Fibroblast of skin of right biceps (primary cell): ENCODE results near the gene FGF21.
"Not testable (repeated sequence)": the region's sequence is repeated elsewhere in the genome, so short reads cannot be mapped to it uniquely, and the experiment has no call there.

ENCODE experiments used
- DNase-seq: peaks from one replicate; pipeline ENCODE4 v3.0.0-alpha.2; 2013

FGF21 gene

DNA sequence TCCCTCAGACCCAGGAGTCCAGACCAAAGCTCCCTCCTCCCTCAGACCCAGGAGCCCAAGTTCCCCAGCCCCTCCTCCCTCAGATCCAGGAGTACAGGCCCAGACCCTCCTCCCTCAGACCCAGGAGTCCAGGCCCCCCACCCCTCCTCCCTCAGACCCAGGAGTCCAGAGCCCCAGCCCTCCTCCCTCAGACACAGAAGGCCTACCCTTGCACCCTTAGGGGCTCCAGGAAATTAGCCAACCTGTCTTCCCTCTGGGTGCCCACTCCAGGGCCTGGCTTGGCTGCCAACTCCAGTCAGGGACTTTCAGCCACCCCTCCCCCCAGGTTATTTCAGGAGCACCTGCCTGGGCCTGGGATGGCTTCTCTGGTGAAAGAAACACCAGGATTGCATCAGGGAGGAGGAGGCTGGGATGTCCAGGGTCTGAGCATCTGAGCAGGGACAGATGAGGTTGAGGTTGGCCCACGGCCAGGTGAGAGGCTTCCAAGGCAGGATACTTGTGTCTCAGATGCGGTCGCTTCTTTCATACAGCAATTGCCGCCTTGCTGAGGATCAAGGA is at the start of gene FGF21:
Gene FGF21 (plus strand): TSS at position 441 of the 558 bp plus-strand sequence. CDS start 713 bp downstream, outside the sequence.
- peak; percentile 35 for DNase-seq

DNA sequence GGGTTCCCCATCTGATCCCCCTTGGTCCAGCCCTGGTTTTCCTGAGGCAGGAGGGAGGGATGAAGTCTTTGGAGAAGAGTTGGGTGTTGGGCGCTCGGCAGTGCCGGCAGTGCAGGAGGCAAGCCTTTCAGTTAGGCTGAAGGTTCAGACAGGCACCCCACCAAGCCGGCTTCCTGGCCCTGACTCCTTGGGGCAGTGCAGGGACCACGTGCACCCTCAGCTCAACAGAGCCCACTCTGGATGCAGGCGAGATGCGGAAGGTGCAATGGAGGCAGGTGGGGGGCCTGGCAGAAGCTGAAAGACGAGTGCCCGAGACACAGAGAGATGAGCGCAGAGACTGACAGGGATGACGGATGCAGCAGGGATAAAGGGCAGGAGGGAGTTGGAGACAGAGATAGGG is 46.9 kb upstream of the FGF21 start:
- no peak for DNase-seq

DNA sequence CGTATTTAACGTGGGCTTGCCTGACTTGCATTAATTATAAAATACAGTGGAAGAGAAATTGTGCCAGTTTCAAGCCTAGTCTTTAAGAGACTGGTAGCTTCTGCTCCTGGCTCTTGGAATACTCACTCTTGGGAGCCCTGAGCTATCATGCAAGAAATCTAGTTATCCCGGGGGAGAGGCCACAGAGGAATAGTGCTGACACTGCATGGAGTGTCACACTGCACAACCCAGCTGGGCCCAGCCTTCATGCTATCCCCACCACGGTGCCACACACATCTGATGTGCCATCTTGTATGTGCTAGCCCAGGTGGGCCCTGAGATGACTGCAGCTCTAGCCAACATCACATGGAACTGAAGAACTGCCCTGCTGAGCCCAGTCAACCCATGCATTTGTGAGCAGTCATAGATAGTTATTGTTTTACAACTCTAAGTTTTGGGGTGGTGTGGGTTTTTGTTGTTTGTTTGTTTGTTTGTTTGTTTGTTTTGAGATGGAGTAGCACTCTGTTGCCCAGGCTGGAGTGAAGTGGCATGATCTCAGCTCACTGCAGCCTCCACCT is 44.1 kb upstream of the FGF21 start:
- no peak for DNase-seq

GRCh38 chr19:48713041-48713863 is 42.1 kb upstream of the FGF21 start:
- peak; percentile 16 for DNase-seq

- peak; percentile 100 for DNase-seq
These were observed 41.2 kb upstream of the FGF21 start for GRCh38 chr19:48713864-48714755.

DNA sequence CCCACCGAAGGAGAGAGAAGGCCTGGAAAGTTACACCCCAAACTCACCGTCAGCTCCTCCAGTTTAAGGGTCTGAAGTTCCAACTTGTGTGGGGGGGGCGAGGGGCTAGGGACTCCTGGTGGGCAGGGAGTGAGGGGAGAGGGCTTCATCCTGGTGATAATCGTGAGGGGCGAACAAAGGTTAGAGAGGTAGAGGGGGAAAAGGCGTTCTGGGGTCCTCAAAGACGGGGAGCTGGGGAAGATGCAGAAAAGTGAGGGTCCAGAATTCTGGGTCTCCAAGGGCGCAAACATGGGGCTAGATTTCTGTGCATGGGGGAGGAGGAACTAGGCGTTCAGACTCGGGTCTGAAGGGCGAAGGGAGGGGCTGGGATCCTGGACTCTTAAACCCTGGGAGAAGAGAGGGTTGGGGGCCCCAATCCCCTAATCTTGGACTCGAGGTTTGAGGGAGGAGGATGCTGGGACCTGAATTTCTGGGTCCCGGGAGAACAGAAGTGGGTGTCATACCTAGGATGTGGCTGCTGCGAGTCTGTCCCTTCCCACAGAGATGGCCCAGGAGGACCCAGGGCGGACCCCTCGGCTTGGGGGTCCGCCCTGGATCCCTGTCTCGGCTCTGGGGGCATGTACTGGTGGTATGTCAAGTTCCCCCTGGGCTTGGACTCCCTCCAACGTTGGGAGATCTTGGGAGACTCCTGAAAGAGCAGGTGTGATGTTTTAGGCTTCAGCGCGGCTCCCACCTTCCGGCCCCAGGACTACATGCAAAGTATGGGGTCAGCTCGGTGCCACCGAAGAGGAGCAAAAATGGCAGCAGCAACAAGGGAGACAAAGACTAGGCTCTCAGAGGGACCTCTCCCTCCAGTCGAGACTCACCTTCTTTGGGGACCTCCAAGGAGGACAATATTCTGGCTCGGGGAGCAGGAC is 40.3 kb upstream of the FGF21 start:
- no peak for DNase-seq

DNA sequence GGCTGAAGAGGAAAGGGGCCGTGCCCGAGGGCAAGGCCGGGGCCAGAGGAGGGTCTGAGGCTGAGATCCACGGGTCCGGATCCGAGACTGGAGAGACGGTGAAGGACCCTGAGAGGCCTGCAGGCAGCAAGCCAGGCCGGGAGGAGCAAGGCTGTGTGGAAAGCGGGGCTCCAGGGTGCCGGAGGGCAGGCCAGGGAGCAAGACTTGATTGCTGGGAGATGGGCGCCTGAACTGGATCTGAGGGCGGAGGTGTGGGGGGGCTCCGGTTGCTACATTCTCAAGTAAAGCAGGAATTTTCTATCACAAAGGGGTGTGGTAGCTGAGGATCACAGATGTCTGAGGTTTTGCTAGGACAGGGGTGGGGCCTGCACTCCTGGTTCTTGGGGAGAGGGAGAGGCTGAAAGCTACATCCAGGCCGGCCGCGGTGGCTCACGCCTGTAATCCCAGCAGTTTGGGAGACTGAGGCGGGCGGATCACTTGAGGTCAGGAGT is 39.6 kb upstream of the FGF21 start:
- peak; percentile 39 for DNase-seq

GRCh38 chr19:48716562-48717291 is 38.6 kb upstream of the FGF21 start:
- peak; percentile 71 for DNase-seq

- not testable (repeated sequence) for DNase-seq
These were observed 37.2 kb upstream of the FGF21 start for GRCh38 chr19:48718106-48718505.

- DNase-seq: no peak
These were observed 36.6 kb upstream of the FGF21 start for GRCh38 chr19:48718711-48719231.

GRCh38 chr19:48719263-48720171 is 35.8 kb upstream of the FGF21 start, which contains the start of gene MAMSTR:
MAMSTR (minus strand) TSS chr19:48719725; CDS start chr19:48719031, 694 bp downstream.
- no peak for DNase-seq

DNA sequence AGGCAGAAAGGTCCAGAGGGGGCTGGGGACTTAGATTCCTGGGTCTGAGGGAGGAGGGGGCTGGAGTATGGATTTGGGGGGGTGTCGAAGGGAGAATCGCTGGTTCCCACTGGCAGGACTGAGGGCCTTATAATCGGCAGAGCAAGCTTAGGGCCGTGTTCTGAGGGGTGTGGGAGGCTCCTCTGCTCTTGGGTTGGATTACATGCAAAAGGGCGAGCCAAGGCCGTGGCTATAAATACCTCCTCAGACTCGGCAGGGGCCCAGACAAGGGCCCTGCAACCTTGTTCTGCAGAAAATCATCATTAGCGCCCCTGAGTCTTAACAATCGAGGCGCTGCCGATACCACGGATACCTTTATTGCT is 35.1 kb upstream of the FGF21 start:
- no peak for DNase-seq

- DNase-seq: peak; percentile 99
These were observed 34.6 kb upstream of the FGF21 start for GRCh38 chr19:48720613-48721296.

DNA sequence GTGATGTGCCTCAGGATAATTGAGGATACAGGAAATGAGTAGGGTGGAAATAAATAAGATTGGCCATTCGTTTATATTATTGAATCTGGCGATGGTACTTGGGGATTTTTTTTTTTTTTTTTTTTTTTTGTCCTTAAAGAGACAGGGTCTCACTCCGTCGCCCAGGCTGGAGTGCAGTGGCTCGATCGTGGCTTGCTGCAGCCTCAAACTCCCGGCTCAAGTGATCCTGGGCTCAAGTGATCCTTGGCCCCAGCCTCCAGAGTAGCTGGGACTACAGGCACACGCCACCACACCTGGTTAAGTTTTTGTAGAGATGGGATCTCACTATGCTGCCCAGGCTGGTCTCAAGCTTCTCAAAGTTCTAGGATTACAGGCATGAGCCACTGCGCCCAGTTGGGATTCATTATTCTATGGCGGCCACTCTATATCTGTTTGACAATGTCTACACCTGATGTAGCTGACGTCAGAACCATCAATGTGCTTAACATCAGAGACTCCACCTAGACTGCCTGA is 33.1 kb upstream of the FGF21 start:
- DNase-seq: no peak

DNA sequence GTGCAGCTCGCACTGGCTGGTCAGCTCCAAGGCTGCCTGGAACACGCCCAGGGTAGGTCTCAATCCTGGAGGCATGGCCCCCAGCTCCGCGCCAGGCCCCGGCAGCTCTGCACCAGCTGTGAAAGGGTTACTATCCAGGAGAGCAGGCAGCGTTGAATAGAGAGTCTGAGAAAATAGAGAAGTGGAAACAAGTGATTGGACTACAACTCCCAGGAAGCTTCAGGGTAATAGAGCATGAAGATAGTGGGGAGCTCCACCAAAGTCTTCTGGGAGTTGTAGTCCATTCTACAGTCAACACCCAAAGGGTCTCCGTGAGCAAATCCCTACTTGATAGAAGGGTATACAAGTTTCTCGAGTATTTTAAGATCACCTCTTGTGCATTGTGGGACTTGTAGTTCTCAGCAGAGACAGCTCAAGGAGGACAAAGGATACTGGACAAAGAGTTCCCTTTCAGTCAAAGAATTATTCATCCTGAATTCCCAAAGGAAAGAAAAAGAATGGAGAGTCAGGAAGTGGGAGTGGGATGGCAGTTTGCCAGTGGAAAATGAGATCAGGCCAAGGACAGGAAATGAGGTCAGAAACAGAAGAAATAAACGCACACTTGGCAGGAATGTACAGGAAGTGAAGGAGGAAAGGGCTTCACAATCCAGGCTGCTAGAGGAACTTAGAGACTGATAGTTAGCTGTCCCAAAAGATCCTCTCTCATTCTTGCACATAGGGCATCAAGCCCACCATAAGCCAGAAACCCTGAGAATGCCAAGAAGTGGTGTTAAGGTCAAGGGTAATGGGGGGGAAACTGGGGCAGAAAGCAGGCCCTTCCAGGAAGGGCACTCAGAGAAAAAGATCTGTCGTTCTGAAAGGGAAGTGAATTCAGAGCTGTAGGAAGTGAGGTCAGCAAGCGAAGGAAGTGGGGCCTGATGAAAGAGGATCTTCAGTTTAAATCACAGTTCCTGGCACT is 30.2 kb upstream of the FGF21 start:
- peak; percentile 97 for DNase-seq

GRCh38 chr19:48726556-48726955 is 28.8 kb upstream of the FGF21 start:
- no peak for DNase-seq

GRCh38 chr19:48728911-48729664 is 26.2 kb upstream of the FGF21 start:
- DNase-seq: peak; percentile 33
